CD8-positive, alpha-beta memory T cell (primary cell): Measurements from ENCODE around the gene KLHL21. TPM values are rescaled to one million over a fixed set of nuclear protein-coding genes. Genes with fewer than 3 reads are reported as not detected.
"Not testable (repeated sequence)": the region's sequence is repeated elsewhere in the genome, so short reads cannot be mapped to it uniquely, and the experiment has no call there.

Experiments used
- CTCF ChIA-PET: fragments of 350-600 bp; sonication (Branson Sonifier 250); formaldehyde crosslinking; loops from one replicate; lab custom pipeline; 2021; ENCODE audit warnings: antibody characterized with exemption; lab: Charles Lee
- POLR2A ChIA-PET: fragments of 350-600 bp; sonication (Branson Sonifier 250); formaldehyde crosslinking; loops from one replicate; lab custom pipeline; 2021; ENCODE audit warnings: antibody characterized with exemption; lab: Charles Lee
- DNase-seq, 5 donors: peaks; one replicate each; pipeline versions ENCODE4 v3.0.0 to v3.0.0-alpha.2; 2020 to 2022; ENCODE audit warnings: mixed read lengths in 1 of 5
- H3K27ac ChIP-seq: one replicate; pipeline ENCODE4 v1.7.0; 2013; ENCODE audit warnings: low read depth, mild to moderate bottlenecking, low read length, moderate library complexity
- H3K27me3 ChIP-seq: 2 replicates; pipeline ENCODE4 v1.7.0; 2013; ENCODE audit warnings: low read length, mild to moderate bottlenecking; ENCODE audit not compliant: insufficient read depth, poor library complexity, severe bottlenecking
- H3K36me3 ChIP-seq: 2 replicates; pipeline ENCODE4 v1.7.0; 2013; ENCODE audit warnings: mild to moderate bottlenecking, low read length, moderate library complexity; ENCODE audit not compliant: insufficient read depth
- H3K4me1 ChIP-seq: 2 replicates; pipeline ENCODE4 v1.7.0; 2013; ENCODE audit warnings: mild to moderate bottlenecking, low read length, moderate library complexity; ENCODE audit not compliant: insufficient read depth
- H3K4me3 ChIP-seq: 2 replicates; pipeline ENCODE4 v1.7.0; 2013; ENCODE audit warnings: mild to moderate bottlenecking, low read length
- H3K9me3 ChIP-seq: 2 replicates; pipeline ENCODE4 v1.7.0; 2013; ENCODE audit warnings: mild to moderate bottlenecking, low read length
- H3K27ac Mint-ChIP-seq, 8 donors: one replicate each; pipeline ENCODE4 v1.8.0; 2020 to 2021; ENCODE audit warnings: mixed read lengths in 8 of 8, mild to moderate bottlenecking in 6 of 8, inconsistent platforms in 3 of 8, moderate library complexity in 3 of 8
- H3K27me3 Mint-ChIP-seq, 2 donors: one replicate each; pipeline ENCODE4 v1.8.0; 2020 to 2021; ENCODE audit warnings: mixed read lengths in 2 of 2, mild to moderate bottlenecking in 1 of 2, moderate library complexity in 1 of 2
- H3K36me3 Mint-ChIP-seq, 3 donors: one replicate each; pipeline ENCODE4 v1.8.0; 2020 to 2021; ENCODE audit warnings: mixed read lengths in 3 of 3, inconsistent platforms in 1 of 3, mild to moderate bottlenecking in 1 of 3
- H3K4me1 Mint-ChIP-seq, 3 donors: one replicate each; pipeline ENCODE4 v1.8.0; 2020 to 2021; ENCODE audit warnings: mixed read lengths in 3 of 3, inconsistent platforms in 1 of 3, mild to moderate bottlenecking in 1 of 3
- H3K4me3 Mint-ChIP-seq, 7 donors: one replicate each; pipeline ENCODE4 v1.8.0; 2020 to 2021; ENCODE audit warnings: mixed read lengths in 7 of 7, mild to moderate bottlenecking in 6 of 7, moderate library complexity in 4 of 7, inconsistent platforms in 2 of 7
- H3K9me3 Mint-ChIP-seq, 5 donors: one replicate each; pipeline ENCODE4 v1.8.0; 2020 to 2022; ENCODE audit warnings: mixed read lengths in 5 of 5, mild to moderate bottlenecking in 3 of 5, moderate library complexity in 2 of 5, inconsistent platforms in 1 of 5
- polyA plus RNA-seq: library from polyadenylated mRNA; unstranded; fragments of 300-500 nt; fragmentation: Illumina TruSeq; gene quantifications from one replicate; pipeline ENCODE4 v1.2.3, GENCODE V29; 2021
- total RNA-seq, 2 experiments: library from RNA; stranded (reverse); gene quantifications; one replicate each; pipeline ENCODE4 v1.2.3, GENCODE V29; 2021

Gene KLHL21
- total RNA-seq (10 to 100 TPM; 36.4 to 37.3 TPM), polyA plus RNA-seq (31.6 TPM)

GRCh38 chr1:6602669-6603237 lies at the start of gene KLHL21:
KLHL21 (minus strand) TSS chr1:6602869; CDS start chr1:6602817, 52 bp downstream.
- Histone ChIP-seq H3K9me3 (no peaks in the 10 kb centered on the region), H3K27me3 (no peaks in the 10 kb centered on the region), H3K27ac (peak within 1 kb of the TSS; percentile 94), H3K4me1 (peaks cover 36% of the 10 kb centered on the region), H3K36me3 (peaks cover 5% of the 10 kb centered on the region), H3K4me3 (peak within 1 kb of the TSS; percentile 81)
- Mint-ChIP-seq H3K27me3 (no peaks in the 10 kb centered on the region), H3K27ac (peak within 1 kb of the TSS; percentile 91 to 99 (median 96)), H3K9me3 (no peaks in the 10 kb centered on the region), H3K4me1 (peaks cover 31 to 44% (median 33%) of the 10 kb centered on the region in 3 donors), H3K4me3 (peak within 1 kb of the TSS; percentile 92 to 99 (median 98)), H3K36me3 (peaks cover 0 to 29% (median 0%) of the 10 kb centered on the region in 3 donors)
- peak; percentile 80 to 90 (median 82) for DNase-seq
- POLR2A ChIA-PET, result interaction anchor here (0.6 to 7.2 kb wide), 6 partner anchors 10 to 1560 kb away, joined by 4 to 64 read pairs (median 13); partner anchors contain the start of genes NOL9, PHF13, TAS1R1 and THAP3
- CTCF ChIA-PET, result interaction anchor here (0.8 to 4.2 kb wide), 7 partner anchors 9 to 114 kb away, joined by 3 to 16 read pairs (median 5); partner anchors contain the start of gene NOL9

- DNase-seq, result no peak
- H3K4me3 ChIP-seq, result no peak overlapping the region
- H3K9me3 ChIP-seq, result no peaks in the 10 kb centered on the region
- ChIA-PET CTCF (no interaction called here), POLR2A (no interaction called here)
- H3K36me3 ChIP-seq, result peaks cover 19% of the 10 kb centered on the region
- H3K27ac ChIP-seq, result no peak overlapping the region
- no peaks in the 10 kb centered on the region for H3K27me3 ChIP-seq
- no peaks in the 10 kb centered on the region for H3K4me1 Mint-ChIP-seq
- no peaks in the 10 kb centered on the region for H3K9me3 Mint-ChIP-seq
- peaks cover 2% of the 10 kb centered on the region for H3K4me1 ChIP-seq
- H3K27me3 Mint-ChIP-seq, result no peaks in the 10 kb centered on the region
- H3K27ac Mint-ChIP-seq, result no peak overlapping the region
- H3K36me3 Mint-ChIP-seq, result peaks cover 0 to 45% (median 9%) of the 10 kb centered on the region in 3 donors
- no peak overlapping the region for H3K4me3 Mint-ChIP-seq
These were observed 49.2 kb upstream of the KLHL21 start for GRCh38 chr1:6651909-6652308.

GRCh38 chr1:6648556-6648955 lies 45.9 kb upstream of the KLHL21 start:
- ChIA-PET POLR2A (no interaction called here), CTCF (interaction anchor here (1.0 to 7.0 kb wide), 4 partner anchors 14 to 160 kb away, joined by 3 to 79 read pairs (median 4); partner anchors contain the start of gene PLEKHG5)
- Mint-ChIP-seq H3K4me3 (no peak overlapping the region), H3K27ac (no peak overlapping the region), H3K27me3 (no peaks in the 10 kb centered on the region), H3K36me3 (peaks cover 0 to 48% (median 9%) of the 10 kb centered on the region in 3 donors), H3K4me1 (no peaks in the 10 kb centered on the region), H3K9me3 (no peaks in the 10 kb centered on the region)
- Histone ChIP-seq H3K4me1 (no peaks in the 10 kb centered on the region), H3K27ac (no peak overlapping the region), H3K4me3 (no peak overlapping the region), H3K36me3 (peaks cover 23% of the 10 kb centered on the region), H3K9me3 (no peaks in the 10 kb centered on the region), H3K27me3 (no peaks in the 10 kb centered on the region)
- no peak for DNase-seq

DNA sequence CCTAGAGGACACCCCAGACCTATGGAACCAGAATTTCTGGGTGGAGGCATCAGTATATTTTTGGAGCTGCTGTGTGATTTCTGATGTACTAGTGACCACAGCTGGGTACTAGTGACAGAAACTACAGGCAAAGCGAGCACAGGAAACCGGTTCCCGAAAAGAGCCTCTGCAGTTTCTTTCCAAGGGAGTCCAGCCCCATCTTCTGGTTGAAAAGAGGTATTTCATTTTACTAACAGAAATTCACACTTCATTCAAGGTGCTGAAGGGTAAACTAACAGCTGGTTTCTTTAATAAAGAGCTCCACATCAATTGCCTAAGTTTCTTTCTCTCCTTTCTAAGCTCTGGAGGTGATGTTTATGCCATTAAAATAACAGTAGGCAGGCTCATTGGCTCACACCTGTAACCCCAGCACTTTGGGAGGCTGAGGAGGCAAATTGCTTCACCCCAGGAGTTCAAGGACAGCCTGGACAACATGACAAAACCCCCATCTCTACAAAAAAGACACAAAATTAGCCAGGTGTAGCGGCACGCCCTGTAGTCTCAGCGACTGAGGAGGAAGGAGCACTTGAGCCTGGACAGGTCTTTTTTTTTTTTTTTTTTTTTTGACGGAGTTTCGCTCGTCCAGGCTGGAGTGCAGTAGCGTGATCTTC lies 44.0 kb upstream of the KLHL21 start:
- Mint-ChIP-seq H3K27ac (peak overlapping the region in 1 of 8 donors; percentile 29), H3K4me3 (no peak overlapping the region), H3K27me3 (no peaks in the 10 kb centered on the region), H3K9me3 (no peaks in the 10 kb centered on the region), H3K36me3 (peaks cover 5 to 45% (median 13%) of the 10 kb centered on the region in 3 donors), H3K4me1 (no peaks in the 10 kb centered on the region)
- CTCF ChIA-PET, result interaction anchor here (0.6 to 7.0 kb wide), 24 partner anchors 10 to 224 kb away, joined by 3 to 79 read pairs (median 4); partner anchors contain the start of genes KLHL21, NOL9, PLEKHG5 and TAS1R1
- Histone ChIP-seq H3K4me3 (no peak overlapping the region), H3K36me3 (peaks cover 18% of the 10 kb centered on the region), H3K4me1 (no peaks in the 10 kb centered on the region), H3K27ac (no peak overlapping the region), H3K9me3 (no peaks in the 10 kb centered on the region), H3K27me3 (no peaks in the 10 kb centered on the region)
- POLR2A ChIA-PET, result interaction anchor here (0.6 kb wide), 1 partner anchor 15 kb away, joined by 4 read pairs; no protein-coding TSS in a partner anchor
- DNase-seq, result peak in 2 of 5 donors; percentile 30 to 49

- H3K27me3 Mint-ChIP-seq, result no peaks in the 10 kb centered on the region
- Histone ChIP-seq H3K36me3 (peaks cover 21% of the 10 kb centered on the region), H3K4me1 (no peaks in the 10 kb centered on the region), H3K27me3 (no peaks in the 10 kb centered on the region), H3K4me3 (no peak overlapping the region), H3K27ac (no peak overlapping the region), H3K9me3 (no peaks in the 10 kb centered on the region)
- no peaks in the 10 kb centered on the region for H3K4me1 Mint-ChIP-seq
- no peak overlapping the region for H3K4me3 Mint-ChIP-seq
- no peaks in the 10 kb centered on the region for H3K9me3 Mint-ChIP-seq
- POLR2A ChIA-PET, result interaction anchor here (1.1 kb wide), 1 partner anchor 159 kb away, joined by 3 read pairs; no protein-coding TSS in a partner anchor
- peaks cover 5 to 44% (median 10%) of the 10 kb centered on the region in 3 donors for H3K36me3 Mint-ChIP-seq
- H3K27ac Mint-ChIP-seq, result no peak overlapping the region
- CTCF ChIA-PET, result interaction anchor here (0.9 to 7.0 kb wide), 5 partner anchors 11 to 222 kb away, joined by 3 to 79 read pairs (median 3); partner anchors contain the start of genes KLHL21 and PLEKHG5
- DNase-seq, result no peak
These were observed 42.3 kb upstream of the KLHL21 start for GRCh38 chr1:6645018-6645417.

DNA sequence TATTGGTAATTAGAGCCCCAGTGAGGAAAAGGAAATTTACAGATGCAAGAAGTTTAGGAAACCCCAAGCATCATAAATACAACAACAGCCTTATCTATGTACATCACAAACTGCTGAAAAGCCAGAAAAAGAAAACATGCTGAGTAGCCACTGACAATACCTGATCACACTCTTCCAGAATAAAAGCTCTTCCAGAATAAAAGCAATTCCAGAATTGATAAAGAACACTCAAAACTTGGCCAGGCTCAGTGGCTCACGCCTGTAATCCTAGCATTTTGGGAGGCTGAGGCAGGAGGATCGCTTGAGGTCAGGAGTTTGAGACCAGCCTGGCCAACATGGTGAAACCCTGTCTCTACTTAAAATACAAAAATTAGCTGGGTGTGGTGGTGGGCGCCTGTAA lies 38.2 kb upstream of the KLHL21 start:
- DNase-seq, H3K9me3 Mint-ChIP-seq, H3K27ac Mint-ChIP-seq, H3K4me3 Mint-ChIP-seq, H3K4me3 ChIP-seq, H3K9me3 ChIP-seq, H3K4me1 Mint-ChIP-seq, H3K27me3 Mint-ChIP-seq, H3K4me1 ChIP-seq, H3K27me3 ChIP-seq, H3K27ac ChIP-seq: not testable (repeated sequence)
- H3K36me3 ChIP-seq, result peaks cover 25% of the 10 kb centered on the region
- ChIA-PET CTCF (interaction anchor here (1.1 kb wide), 1 partner anchor 9 kb away, joined by 3 read pairs; no protein-coding TSS in a partner anchor), POLR2A (interaction anchor here (0.6 kb wide), 1 partner anchor 435 kb away, joined by 3 read pairs; the partner anchor contains the start of gene RNF207)
- H3K36me3 Mint-ChIP-seq, result peaks cover 5 to 79% (median 14%) of the 10 kb centered on the region in 3 donors

DNA sequence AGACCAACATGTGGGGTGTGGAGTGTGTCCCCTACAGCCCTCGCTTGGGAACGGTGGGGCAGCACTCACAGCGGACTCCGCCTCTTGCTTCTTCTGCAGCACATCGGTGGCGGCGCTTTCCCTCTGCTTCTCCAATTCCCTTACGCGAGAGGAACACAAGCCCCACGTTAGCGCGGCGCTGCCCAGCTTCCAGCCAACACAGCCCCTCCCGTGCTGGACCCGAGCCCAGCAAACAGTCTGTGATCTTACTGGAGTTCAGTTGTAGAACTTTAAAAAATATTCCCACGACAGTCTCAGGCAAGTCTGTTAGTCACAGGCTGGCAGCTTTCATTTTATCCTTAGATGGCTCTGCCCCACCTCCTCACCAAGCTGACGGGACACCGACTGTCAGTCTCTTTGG lies 35.6 kb upstream of the KLHL21 start:
- Histone ChIP-seq H3K4me3 (no peak overlapping the region), H3K36me3 (peaks cover 16% of the 10 kb centered on the region), H3K9me3 (no peaks in the 10 kb centered on the region), H3K4me1 (no peaks in the 10 kb centered on the region), H3K27ac (no peak overlapping the region), H3K27me3 (no peaks in the 10 kb centered on the region)
- Mint-ChIP-seq H3K9me3 (no peaks in the 10 kb centered on the region), H3K36me3 (peaks cover 5 to 86% (median 17%) of the 10 kb centered on the region in 3 donors), H3K4me1 (no peaks in the 10 kb centered on the region), H3K27me3 (no peaks in the 10 kb centered on the region), H3K27ac (peak overlapping the region in 1 of 8 donors; percentile 32), H3K4me3 (no peak overlapping the region)
- ChIA-PET POLR2A (no interaction called here), CTCF (no interaction called here)
- DNase-seq, result no peak
